ENCODE data around the gene RHPN2. TPM values are rescaled to one million over a fixed set of nuclear protein-coding genes. Genes with fewer than 3 reads are reported as not detected.

RHPN2 gene
- total RNA-seq, 4 donors from 2014 or later = 0.66 to 2.7 (median 0.78) TPM

DNA sequence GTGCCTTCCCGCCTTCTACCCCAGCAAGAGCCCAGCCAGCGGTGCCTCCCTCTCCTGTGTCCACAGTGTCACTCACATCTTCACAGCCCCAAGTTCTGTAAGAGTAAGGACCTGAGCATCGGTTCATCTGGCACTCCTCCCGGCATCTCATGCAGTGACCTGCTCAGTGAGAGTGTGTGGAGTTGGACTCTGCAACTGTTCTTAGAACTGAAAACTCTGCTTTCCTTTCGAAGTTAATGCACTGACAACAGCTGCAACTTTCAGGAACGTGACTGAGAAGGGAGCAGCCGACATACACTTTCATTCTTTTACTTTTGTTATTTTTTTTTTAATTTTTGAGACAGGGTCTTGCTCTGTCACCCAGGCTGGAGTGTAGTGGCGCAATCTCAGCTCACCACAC, 134.1 kb downstream of the RHPN2 start:
- TF ChIP-seq, protein P1, sequence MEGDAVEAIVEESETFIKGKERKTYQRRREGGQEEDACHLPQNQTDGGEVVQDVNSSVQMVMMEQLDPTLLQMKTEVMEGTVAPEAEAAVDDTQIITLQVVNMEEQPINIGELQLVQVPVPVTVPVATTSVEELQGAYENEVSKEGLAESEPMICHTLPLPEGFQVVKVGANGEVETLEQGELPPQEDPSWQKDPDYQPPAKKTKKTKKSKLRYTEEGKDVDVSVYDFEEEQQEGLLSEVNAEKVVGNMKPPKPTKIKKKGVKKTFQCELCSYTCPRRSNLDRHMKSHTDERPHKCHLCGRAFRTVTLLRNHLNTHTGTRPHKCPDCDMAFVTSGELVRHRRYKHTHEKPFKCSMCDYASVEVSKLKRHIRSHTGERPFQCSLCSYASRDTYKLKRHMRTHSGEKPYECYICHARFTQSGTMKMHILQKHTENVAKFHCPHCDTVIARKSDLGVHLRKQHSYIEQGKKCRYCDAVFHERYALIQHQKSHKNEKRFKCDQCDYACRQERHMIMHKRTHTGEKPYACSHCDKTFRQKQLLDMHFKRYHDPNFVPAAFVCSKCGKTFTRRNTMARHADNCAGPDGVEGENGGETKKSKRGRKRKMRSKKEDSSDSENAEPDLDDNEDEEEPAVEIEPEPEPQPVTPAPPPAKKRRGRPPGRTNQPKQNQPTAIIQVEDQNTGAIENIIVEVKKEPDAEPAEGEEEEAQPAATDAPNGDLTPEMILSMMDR (IDR thresholded peaks at IDR 0.05; ENCODE audit: low read depth) = no peak

DNA sequence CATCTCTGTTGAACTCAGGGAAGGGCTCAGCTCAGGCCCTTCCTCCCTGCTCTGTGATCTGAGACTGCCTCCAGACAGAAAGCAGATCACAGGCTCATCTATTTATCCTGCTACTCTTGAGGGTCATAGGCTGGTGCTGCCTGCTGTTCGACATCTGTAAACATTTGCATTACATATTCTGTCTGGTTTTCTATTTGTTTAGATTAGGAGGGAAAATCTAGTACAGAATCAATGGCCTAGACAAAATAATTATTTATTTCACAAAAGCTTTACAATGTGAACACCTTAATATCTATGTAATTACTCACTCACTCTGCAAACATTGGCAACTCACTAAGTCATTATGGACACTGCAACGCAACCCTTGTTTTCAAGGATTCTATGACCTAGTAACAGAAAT, 135.9 kb downstream of the RHPN2 start:
- TF ChIP-seq, protein P1 (IDR thresholded peaks at IDR 0.05; ENCODE audit: low read depth) = no peak

Small RNAs within 50 kb of the gene (small RNA-seq; reads per million reads assigned to genes)
- not detected for gene AC008521.1
- not detected for gene AC008521.2

Other genes with a start within 250 kb of the RHPN2 start
- under 1 TPM in 1 of 4 donors, not detected in 3; 0.22 TPM for gene SLC7A9, start 195.1 kb downstream of the RHPN2 start, total RNA-seq
- 10 to 100 TPM in 3 of 4 donors, 1 to 10 TPM in 1; 9.9 to 14.3 (median 11.5) TPM for gene CEP89, start 92.9 kb downstream of the RHPN2 start, total RNA-seq
- 1 to 10 TPM in 3 of 4 donors, under 1 TPM in 1; 0.75 to 3.9 (median 2.3) TPM for gene FAAP24, start 92.6 kb downstream of the RHPN2 start, total RNA-seq
- gene GPATCH1, start 16.3 kb upstream of the RHPN2 start, total RNA-seq = 10 to 100 TPM in 2 of 4 donors, 1 to 10 TPM in 2; 6.5 to 14.0 (median 10.5) TPM
- not detected for gene WDR88, start 67.2 kb upstream of the RHPN2 start, total RNA-seq
- 10 to 100 TPM; 15.0 to 40.3 (median 20.0) TPM for gene LRP3, start 129.4 kb upstream of the RHPN2 start, total RNA-seq
- 100 to 1,000 TPM in 1 of 4 donors, 10 to 100 TPM in 2, 1 to 10 TPM in 1; 1.5 to 130 (median 13.0) TPM for gene SLC7A10, start 161.0 kb upstream of the RHPN2 start, total RNA-seq
- 100 to 1,000 TPM; 114 to 646 (median 258) TPM for gene CEBPA, start 237.6 kb upstream of the RHPN2 start, total RNA-seq